K562 (cell line): ENCODE measurements around the gene GEMIN2. TPM values are rescaled to one million over a fixed set of nuclear protein-coding genes. Genes with fewer than 3 reads are reported as not detected.

Experiments used
- ADNP ChIP-seq: fragments of 200-800 bp; sonication (Bioruptor generic); IDR thresholded peaks from 2 replicates; pipeline ENCODE4 v1.6.1; 2016; ENCODE audit warnings: missing genetic modification characterization, missing compliant biosample characterization
- ARID1B ChIP-seq: fragments of 450-650 bp; IDR thresholded peaks from 2 replicates; pipeline ENCODE4 v1.6.1; 2016; ENCODE audit warnings: antibody characterized with exemption, mild to moderate bottlenecking, inconsistent platforms
- CBFA2T2 ChIP-seq: fragments of 450-650 bp; conservative IDR thresholded peaks from 2 replicates; pipeline ENCODE4 v1.6.1; 2017; ENCODE audit warnings: mild to moderate bottlenecking
- CBFA2T3 ChIP-seq: fragments of 450-650 bp; IDR thresholded peaks from 2 replicates; pipeline ENCODE4 v1.6.1; 2017
- ETV5 ChIP-seq: sonication (generic); formaldehyde crosslinking; IDR thresholded peaks from 2 replicates; pipeline ENCODE4 v1.4.0; 2020; ENCODE audit warnings: low read depth, mild to moderate bottlenecking, missing genetic modification reagents
- HDAC1 ChIP-seq, 2 experiments: fragments of 450-650 bp; IDR thresholded peaks; 2 replicates each; pipeline ENCODE4 v1.6.1; 2016 to 2017; ENCODE audit warnings: inconsistent platforms in 1 of 2, mild to moderate bottlenecking in 1 of 2, moderate library complexity in 1 of 2
- MXD1 ChIP-seq: fragments of 250-450 bp; sonication (Bioruptor Pico); IDR thresholded peaks from 2 replicates; pipeline ENCODE4 v1.8.0; 2021; ENCODE audit warnings: borderline replicate concordance, mild to moderate bottlenecking, moderate library complexity; ENCODE audit not compliant: poor library complexity, severe bottlenecking
- MYBL2 ChIP-seq, 2 experiments: fragments of 450-650 bp in 1 of 2; sonication (generic) in 1 of 2; formaldehyde crosslinking in 1 of 2; IDR thresholded peaks; 2 replicates each; pipeline versions ENCODE4 v1.6.1 to v1.8.1; 2017 to 2022; ENCODE audit warnings: borderline replicate concordance in 1 of 2, inconsistent platforms in 1 of 2, low read depth in 1 of 2, mild to moderate bottlenecking in 1 of 2, missing genetic modification reagents in 1 of 2, moderate library complexity in 1 of 2
- NBN ChIP-seq: fragments of 450-650 bp; IDR thresholded peaks from 2 replicates; pipeline ENCODE4 v1.6.1; 2016; ENCODE audit warnings: low read depth, mild to moderate bottlenecking
- NCOA6 ChIP-seq: fragments of 450-650 bp; IDR thresholded peaks from 2 replicates; pipeline ENCODE4 v1.6.1; 2017; ENCODE audit warnings: mild to moderate bottlenecking
- PHF8 ChIP-seq: fragments of 200-600 bp; sonication (generic); IDR thresholded peaks from 2 replicates; pipeline ENCODE4 v1.6.1; 2012; ENCODE audit warnings: mixed run types, mild to moderate bottlenecking, inconsistent platforms, low read length, moderate library complexity, borderline replicate concordance
- PRMT5 ChIP-seq: sonication (generic); formaldehyde crosslinking; IDR thresholded peaks from 2 replicates; pipeline ENCODE4 v1.5.0; 2020; ENCODE audit warnings: missing genetic modification reagents
- RAD21 ChIP-seq, 2 experiments: fragments of 250-450 bp in 1 of 2; fragments of 450-650 bp in 1 of 2; sonication (Bioruptor Pico) in 1 of 2; formaldehyde crosslinking in 1 of 2; IDR thresholded peaks in 1 of 2; conservative IDR thresholded peaks in 1 of 2; 2 replicates each; pipeline versions ENCODE4 v1.4.0 to v1.8.0; 2020 to 2022; ENCODE audit warnings: mild to moderate bottlenecking in 2 of 2, moderate library complexity in 1 of 2
- RBM22 ChIP-seq: fragments of 200-400 bp; formaldehyde crosslinking; IDR thresholded peaks from 2 replicates; pipeline ENCODE4 v1.6.1; 2018; ENCODE audit warnings: low read length, low read depth; ENCODE audit not compliant: poor library complexity, severe bottlenecking
- RFX5 ChIP-seq: IDR thresholded peaks from 2 replicates; pipeline ENCODE4 v1.6.1; 2011; ENCODE audit warnings: low read depth, mild to moderate bottlenecking, improper control_type of control experiment, low read length
- RNF2 ChIP-seq: sonication (generic); IDR thresholded peaks from 2 replicates; pipeline ENCODE4 v1.6.1; 2016
- SMARCA4 ChIP-seq: fragments of 450-650 bp; IDR thresholded peaks from 2 replicates; pipeline ENCODE4 v1.6.1; 2016
- TEAD4 ChIP-seq, 2 experiments: sonication (generic) in 1 of 2; formaldehyde crosslinking in 1 of 2; IDR thresholded peaks; 2 replicates each; pipeline versions ENCODE4 v1.6.1 to v1.8.0; 2012 to 2022; ENCODE audit warnings: borderline replicate concordance in 1 of 2, inconsistent platforms in 1 of 2, low read length in 1 of 2, mild to moderate bottlenecking in 1 of 2, missing genetic modification reagents in 1 of 2
- YBX1 ChIP-seq: fragments of 450-650 bp; IDR thresholded peaks from 2 replicates; pipeline ENCODE4 v1.7.1; 2016; ENCODE audit warnings: mild to moderate bottlenecking
- ZNF324 ChIP-seq: fragments of 250-450 bp; sonication (Bioruptor Pico); IDR thresholded peaks from 2 replicates; pipeline ENCODE4 v1.4.0; 2020; ENCODE audit warnings: mild to moderate bottlenecking
- ZNF79 ChIP-seq: fragments of 250-450 bp; sonication (Bioruptor Pico); IDR thresholded peaks from 2 replicates; pipeline ENCODE4 v1.4.0; 2020; ENCODE audit warnings: low read depth, mild to moderate bottlenecking, moderate library complexity
- polyA plus RNA-seq, 8 experiments: library from polyadenylated mRNA; depleted of rRNA in 4 of 8; stranded (reverse) in 5 of 8; unstranded in 3 of 8; fragments of >200 nt; fragmentation: Nextera tagmentation in 2 of 8; fragmentation: Illumina TruSeq in 1 of 8; extraction: Ambion mirVana in 2 of 8; extraction: Trizol in 1 of 8; gene quantifications; 2 replicates each; pipeline versions ENCODE4 v1.2.1 to v1.2.3, GENCODE V29; 2011 to 2014; ENCODE audit warnings: inconsistent platforms in 1 of 8, missing spikeins in 1 of 8
- total RNA-seq, 7 experiments: library from RNA; depleted of rRNA in 6 of 7; stranded (reverse); fragments of >200 nt in 6 of 7; fragmentation: Illumina TruSeq in 2 of 7; extraction: Trizol in 2 of 7; gene quantifications; 2 replicates each; pipeline versions ENCODE4 v1.2.1 to v1.2.3, GENCODE V29; 2011 to 2021; ENCODE audit warnings: low replicate concordance in 1 of 7
- TF ChIP-seq, protein P1 (sequence below): IDR thresholded peaks from 3 replicates; pipeline ENCODE4 v1.6.1; 2011; ENCODE audit warnings: borderline replicate concordance, mild to moderate bottlenecking, moderate library complexity; ENCODE audit not compliant: insufficient read length; ENCODE audit errors: extremely low read depth
- TF ChIP-seq, protein P2 (sequence below), 2 experiments: fragments of 450-650 bp; conservative IDR thresholded peaks; 2 replicates each; pipeline ENCODE4 v1.6.1; 2017; ENCODE audit warnings: mild to moderate bottlenecking in 2 of 2, moderate library complexity in 2 of 2

GEMIN2 gene
- total and polyA plus RNA-seq, 9 of the 15 experiments (the other 6 are each of a cell fraction or from before 2014, with no cell fraction given) = 23.0 to 87.6 (median 45.5) TPM

DNA sequence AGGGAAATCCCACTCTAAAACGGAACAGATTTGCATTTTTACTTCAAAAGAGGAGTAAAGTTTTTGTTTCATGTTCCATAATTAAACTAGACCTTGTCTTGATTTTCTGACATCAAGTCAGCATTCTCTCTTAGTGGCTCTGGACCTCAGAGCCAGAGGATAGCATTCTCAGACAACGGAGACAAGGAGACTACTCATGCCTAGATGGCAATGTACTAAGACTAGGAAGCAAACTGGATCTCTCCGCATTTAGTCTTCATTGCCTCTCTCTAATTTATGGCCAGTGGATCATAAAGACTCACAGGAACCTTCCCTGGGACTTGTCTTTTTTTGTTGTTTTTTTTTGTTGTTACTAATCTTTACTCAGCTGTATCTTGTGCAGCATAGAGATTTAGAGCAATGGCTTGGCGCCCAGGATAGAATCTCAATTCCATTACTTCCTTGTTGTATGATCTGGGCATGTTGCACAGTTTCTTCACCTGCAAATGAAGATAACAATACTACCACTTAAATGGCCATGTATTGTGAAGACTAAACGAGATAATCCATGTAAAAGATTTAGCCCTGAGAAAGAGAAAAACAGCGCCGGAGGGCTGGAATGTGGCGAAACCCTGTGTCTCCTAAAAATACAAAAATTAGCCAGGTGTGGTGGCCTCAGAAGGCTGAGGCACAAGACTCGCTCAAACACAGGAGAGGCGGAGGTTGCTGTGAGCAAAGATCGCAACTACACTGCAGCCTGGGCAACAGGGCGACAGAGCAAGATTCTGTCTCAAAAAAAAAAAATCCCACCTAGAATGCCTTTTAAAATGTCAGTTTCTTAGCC, 4.0 kb upstream of the GEMIN2 start (continued):
- TF ChIP-seq MYBL2 (IDR thresholded peaks at IDR 0.05; ENCODE audit: low read depth) (no peak), MYBL2 (CRISPR knock-in tag; IDR thresholded peaks at IDR 0.05; ENCODE audit: borderline replicate concordance) (no peak), NBN (no peak), SMARCA4 (0 out of 2 replicates have a peak, but pooled peaks have one; percentile 41), ZNF324 (CRISPR knock-in tag) (no peak), PRMT5 (CRISPR knock-in tag) (no peak), RBM22 (no peak), RFX5 (no peak), ARID1B (0 out of 2 replicates have a peak, but pooled peaks have one; percentile 35), PHF8 (no peak), ADNP (tag) (no peak), RAD21 (CRISPR knock-in tag; conservative IDR thresholded peaks at IDR 0.05 in 1 of 2, IDR thresholded peaks at IDR 0.05 in 1 of 2) (no peak), ZNF79 (CRISPR knock-in tag) (no peak), CBFA2T2 (peak; percentile 51), YBX1 (no peak), CBFA2T3 (peak; percentile 74), MXD1 (CRISPR knock-in tag) (no peak), RNF2 (no peak), ETV5 (CRISPR knock-in tag) (no peak), TEAD4 (IDR thresholded peaks at IDR 0.05; ENCODE audit: low read length) (peak; percentile 25; the same call in 1 of the 2 replicates), TEAD4 (CRISPR knock-in tag; IDR thresholded peaks at IDR 0.05; ENCODE audit: borderline replicate concordance) (no peak), NCOA6 (no peak), HDAC1 (IDR thresholded peaks at IDR 0.05) (0 out of 4 replicates have a peak, but pooled peaks of 1 of the 2 experiments have one; percentile 17)
- TF ChIP-seq, protein P1, sequence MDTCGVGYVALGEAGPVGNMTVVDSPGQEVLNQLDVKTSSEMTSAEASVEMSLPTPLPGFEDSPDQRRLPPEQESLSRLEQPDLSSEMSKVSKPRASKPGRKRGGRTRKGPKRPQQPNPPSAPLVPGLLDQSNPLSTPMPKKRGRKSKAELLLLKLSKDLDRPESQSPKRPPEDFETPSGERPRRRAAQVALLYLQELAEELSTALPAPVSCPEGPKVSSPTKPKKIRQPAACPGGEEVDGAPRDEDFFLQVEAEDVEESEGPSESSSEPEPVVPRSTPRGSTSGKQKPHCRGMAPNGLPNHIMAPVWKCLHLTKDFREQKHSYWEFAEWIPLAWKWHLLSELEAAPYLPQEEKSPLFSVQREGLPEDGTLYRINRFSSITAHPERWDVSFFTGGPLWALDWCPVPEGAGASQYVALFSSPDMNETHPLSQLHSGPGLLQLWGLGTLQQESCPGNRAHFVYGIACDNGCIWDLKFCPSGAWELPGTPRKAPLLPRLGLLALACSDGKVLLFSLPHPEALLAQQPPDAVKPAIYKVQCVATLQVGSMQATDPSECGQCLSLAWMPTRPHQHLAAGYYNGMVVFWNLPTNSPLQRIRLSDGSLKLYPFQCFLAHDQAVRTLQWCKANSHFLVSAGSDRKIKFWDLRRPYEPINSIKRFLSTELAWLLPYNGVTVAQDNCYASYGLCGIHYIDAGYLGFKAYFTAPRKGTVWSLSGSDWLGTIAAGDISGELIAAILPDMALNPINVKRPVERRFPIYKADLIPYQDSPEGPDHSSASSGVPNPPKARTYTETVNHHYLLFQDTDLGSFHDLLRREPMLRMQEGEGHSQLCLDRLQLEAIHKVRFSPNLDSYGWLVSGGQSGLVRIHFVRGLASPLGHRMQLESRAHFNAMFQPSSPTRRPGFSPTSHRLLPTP = no peak
- TF ChIP-seq, protein P2, sequence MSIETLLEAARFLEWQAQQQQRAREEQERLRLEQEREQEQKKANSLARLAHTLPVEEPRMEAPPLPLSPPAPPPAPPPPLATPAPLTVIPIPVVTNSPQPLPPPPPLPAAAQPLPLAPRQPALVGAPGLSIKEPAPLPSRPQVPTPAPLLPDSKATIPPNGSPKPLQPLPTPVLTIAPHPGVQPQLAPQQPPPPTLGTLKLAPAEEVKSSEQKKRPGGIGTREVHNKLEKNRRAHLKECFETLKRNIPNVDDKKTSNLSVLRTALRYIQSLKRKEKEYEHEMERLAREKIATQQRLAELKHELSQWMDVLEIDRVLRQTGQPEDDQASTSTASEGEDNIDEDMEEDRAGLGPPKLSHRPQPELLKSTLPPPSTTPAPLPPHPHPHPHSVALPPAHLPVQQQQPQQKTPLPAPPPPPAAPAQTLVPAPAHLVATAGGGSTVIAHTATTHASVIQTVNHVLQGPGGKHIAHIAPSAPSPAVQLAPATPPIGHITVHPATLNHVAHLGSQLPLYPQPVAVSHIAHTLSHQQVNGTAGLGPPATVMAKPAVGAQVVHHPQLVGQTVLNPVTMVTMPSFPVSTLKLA (conservative IDR thresholded peaks at IDR 0.05) = no peak
